Epidermal melanocyte (primary cell): Measurements from ENCODE around the gene ST3GAL4.
"Not testable (repeated sequence)": the region's sequence is repeated elsewhere in the genome, so short reads cannot be mapped to it uniquely, and the experiment has no call there.

Source experiments
- DNase-seq: peaks from one replicate; pipeline ENCODE4 v3.0.0; 2011; ENCODE audit warnings: low spot score; ENCODE audit not compliant: insufficient read length

ST3GAL4 gene

GRCh38 chr11:126345759-126346585 is 9.5 kb upstream of the ST3GAL4 start:
- DNase-seq: no peak

- DNase-seq: no peak
Observed at GRCh38 chr11:126346586-126346940, 8.9 kb upstream of the ST3GAL4 start.

- not testable (repeated sequence) for DNase-seq
Observed at GRCh38 chr11:126346946-126347345, 8.5 kb upstream of the ST3GAL4 start.

GRCh38 chr11:126347751-126348668 is 7.5 kb upstream of the ST3GAL4 start:
- no peak for DNase-seq

GRCh38 chr11:126348806-126349582 is 6.5 kb upstream of the ST3GAL4 start:
- no peak for DNase-seq

- DNase-seq: no peak
Observed at GRCh38 chr11:126350836-126351235, 4.7 kb upstream of the ST3GAL4 start.

- DNase-seq: no peak
Observed at GRCh38 chr11:126352163-126352562, 3.3 kb upstream of the ST3GAL4 start.

GRCh38 chr11:126352934-126353801 is 2.3 kb upstream of the ST3GAL4 start:
- DNase-seq: no peak

- DNase-seq: no peak
Observed at GRCh38 chr11:126354631-126355323, 709 bp upstream of the ST3GAL4 start.

- DNase-seq: no peak
Observed at GRCh38 chr11:126355926-126356897, 726 bp downstream of the ST3GAL4 start.

- DNase-seq: no peak
Observed at GRCh38 chr11:126357055-126357962, 1.8 kb downstream of the ST3GAL4 start.

- DNase-seq: no peak
Observed at GRCh38 chr11:126357969-126358762, 2.7 kb downstream of the ST3GAL4 start.

- DNase-seq: no peak
Observed at GRCh38 chr11:126358763-126359160, 3.3 kb downstream of the ST3GAL4 start.

GRCh38 chr11:126359431-126360048 is 4.1 kb downstream of the ST3GAL4 start:
- peak; percentile 90 for DNase-seq

GRCh38 chr11:126360049-126360446 is 4.6 kb downstream of the ST3GAL4 start:
- DNase-seq: no peak

- DNase-seq: no peak
Observed at GRCh38 chr11:126361400-126361799, 5.9 kb downstream of the ST3GAL4 start.
